Choroid plexus epithelial cell (primary cell): ENCODE data around the gene BCL11B.

Source experiments
- DNase-seq: peaks from one replicate; pipeline ENCODE4 v3.0.0-alpha.2; 2010; ENCODE audit warnings: low read depth
- H3K4me3 ChIP-seq: 2 replicates; pipeline ENCODE4 v1.5.1; 2011; ENCODE audit warnings: low read depth, mild to moderate bottlenecking, control low read depth, low read length, moderate library complexity
- TF ChIP-seq, protein P1 (sequence below): conservative IDR thresholded peaks from 2 replicates; pipeline ENCODE4 v1.5.1; 2011; ENCODE audit warnings: low read depth, mild to moderate bottlenecking, control low read depth, inconsistent platforms, low read length, moderate library complexity

The BCL11B gene

DNA sequence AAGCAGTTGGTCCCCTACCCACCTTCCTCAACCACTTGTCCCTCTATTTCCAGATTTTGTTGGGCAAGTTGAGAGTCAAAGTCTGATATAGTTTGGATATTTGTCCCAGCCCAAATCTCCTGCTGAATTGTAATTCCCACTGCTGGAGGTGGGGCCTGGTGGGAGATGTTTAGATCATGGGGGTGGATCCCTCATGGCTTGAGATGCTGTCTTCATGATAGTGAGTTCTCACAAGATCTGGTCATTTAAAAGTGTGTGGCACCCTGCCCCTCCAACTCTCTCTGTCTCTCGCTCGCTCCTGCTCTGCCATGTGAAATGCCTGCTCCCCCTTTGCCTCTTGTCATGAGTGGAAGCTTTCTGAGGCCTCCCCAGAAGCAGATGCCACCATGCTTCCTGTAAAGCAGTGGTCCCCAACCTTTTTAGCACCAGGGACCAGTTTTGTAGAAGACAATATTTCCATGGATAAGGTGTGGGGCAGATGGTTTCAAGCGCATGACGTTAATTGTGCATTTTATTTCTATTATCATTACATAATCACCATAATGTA, 37.3 kb upstream of the BCL11B start:
- H3K4me3 ChIP-seq, result no peak overlapping the region
- TF ChIP-seq, protein P1, sequence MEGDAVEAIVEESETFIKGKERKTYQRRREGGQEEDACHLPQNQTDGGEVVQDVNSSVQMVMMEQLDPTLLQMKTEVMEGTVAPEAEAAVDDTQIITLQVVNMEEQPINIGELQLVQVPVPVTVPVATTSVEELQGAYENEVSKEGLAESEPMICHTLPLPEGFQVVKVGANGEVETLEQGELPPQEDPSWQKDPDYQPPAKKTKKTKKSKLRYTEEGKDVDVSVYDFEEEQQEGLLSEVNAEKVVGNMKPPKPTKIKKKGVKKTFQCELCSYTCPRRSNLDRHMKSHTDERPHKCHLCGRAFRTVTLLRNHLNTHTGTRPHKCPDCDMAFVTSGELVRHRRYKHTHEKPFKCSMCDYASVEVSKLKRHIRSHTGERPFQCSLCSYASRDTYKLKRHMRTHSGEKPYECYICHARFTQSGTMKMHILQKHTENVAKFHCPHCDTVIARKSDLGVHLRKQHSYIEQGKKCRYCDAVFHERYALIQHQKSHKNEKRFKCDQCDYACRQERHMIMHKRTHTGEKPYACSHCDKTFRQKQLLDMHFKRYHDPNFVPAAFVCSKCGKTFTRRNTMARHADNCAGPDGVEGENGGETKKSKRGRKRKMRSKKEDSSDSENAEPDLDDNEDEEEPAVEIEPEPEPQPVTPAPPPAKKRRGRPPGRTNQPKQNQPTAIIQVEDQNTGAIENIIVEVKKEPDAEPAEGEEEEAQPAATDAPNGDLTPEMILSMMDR, result no peak
- DNase-seq, result no peak

DNA sequence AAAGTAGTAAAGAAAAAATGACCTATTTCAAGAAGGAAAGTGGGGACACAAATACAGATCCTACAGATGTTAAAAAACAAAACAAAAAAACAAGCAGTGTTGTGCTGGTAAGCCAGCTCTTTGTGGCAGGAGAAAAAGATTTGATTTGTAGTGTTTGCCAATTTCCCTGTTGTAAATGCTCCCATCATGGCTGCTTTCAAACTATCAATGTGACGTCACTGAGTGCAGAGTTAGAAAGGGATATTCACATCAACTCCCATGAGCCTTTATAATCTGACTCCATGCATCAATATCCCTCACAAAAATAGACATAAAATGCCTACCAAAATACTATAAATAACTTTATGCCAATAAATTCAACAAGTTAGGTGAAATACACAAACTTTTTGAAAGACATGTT, 32.2 kb upstream of the BCL11B start:
- TF ChIP-seq, protein P1, result no peak
- no peak for DNase-seq
- no peak overlapping the region for H3K4me3 ChIP-seq

DNA sequence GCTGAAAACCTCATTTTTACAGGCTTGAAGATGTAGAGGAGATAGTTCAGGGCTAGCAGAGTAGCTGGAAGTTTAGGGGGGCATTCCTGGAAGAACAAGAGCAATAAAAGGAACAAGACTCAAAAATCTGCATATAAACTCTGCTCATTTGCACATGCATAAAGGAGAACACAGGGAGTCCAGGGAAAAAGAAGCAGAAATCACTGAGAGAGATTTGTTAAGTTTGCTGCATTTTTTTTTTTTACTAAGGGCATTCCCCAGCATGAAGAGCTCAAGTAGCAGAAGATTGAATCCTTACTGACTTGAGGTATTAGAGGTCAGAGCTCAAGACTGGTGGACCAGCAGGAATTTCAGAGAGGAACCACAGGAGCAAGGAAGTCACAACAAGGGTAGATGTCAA, 28.2 kb upstream of the BCL11B start:
- TF ChIP-seq, protein P1, result no peak
- H3K4me3 ChIP-seq, result no peak overlapping the region
- DNase-seq, result no peak

DNA sequence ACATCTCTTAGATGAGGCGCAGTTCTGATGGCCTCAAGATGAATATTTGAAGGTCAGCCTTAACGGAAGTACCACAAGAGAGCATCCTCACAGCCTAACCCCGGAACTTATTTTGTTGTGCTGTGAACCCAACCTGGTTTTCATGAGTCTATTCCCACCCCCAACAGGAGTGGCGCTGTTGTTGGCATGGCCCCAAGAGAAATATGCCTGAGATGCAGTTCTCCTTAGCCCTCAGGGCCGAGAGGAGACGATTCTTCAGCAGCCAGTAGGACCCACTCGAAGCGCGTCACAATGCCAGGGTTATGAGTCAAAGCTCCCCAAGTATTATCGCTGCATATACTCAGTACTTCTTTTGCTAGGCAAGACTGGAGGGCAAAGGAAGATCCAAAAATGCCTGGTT, 24.5 kb upstream of the BCL11B start:
- H3K4me3 ChIP-seq, result no peak overlapping the region
- DNase-seq, result no peak
- TF ChIP-seq, protein P1, result no peak

DNA sequence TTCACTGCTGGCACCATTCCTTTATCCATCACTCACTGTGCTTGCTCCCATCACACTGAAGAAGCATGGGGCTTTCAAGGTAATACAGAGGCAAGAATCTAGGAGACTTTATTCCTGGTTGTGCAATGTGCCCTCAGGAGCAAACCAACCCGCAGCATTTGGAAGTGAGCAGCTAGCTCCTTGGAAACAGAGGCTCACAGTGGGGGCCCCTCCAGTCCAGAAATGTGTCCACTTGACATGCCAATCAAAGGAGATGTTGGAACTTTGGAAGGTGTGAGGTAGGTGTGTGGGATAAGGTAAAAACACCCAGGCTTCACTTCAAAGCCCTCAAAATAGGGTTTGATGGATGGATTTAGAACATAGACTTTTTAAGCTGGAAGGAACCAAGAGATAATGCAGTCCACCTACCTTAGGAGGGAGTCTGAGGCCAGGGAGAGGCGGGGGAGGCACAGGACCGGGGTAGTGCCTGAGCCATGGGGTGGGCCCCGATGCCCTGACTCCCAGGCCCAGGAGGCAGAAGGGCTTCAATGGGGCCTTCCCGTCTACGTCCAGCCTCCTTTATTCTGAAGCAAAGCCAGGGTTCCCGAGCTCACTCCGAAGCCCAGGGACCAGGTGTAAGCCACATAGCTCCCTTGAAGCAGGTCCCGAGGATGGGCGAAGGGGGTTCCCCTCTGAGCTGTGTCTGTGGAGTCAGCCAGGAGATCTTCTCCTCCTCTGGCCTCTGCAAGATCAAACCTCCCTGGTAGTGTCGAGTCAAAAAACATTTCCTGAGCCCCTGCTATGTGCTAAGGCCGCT, 17.6 kb upstream of the BCL11B start:
- no peak for DNase-seq
- H3K4me3 ChIP-seq, result no peak overlapping the region
- TF ChIP-seq, protein P1, result no peak

DNA sequence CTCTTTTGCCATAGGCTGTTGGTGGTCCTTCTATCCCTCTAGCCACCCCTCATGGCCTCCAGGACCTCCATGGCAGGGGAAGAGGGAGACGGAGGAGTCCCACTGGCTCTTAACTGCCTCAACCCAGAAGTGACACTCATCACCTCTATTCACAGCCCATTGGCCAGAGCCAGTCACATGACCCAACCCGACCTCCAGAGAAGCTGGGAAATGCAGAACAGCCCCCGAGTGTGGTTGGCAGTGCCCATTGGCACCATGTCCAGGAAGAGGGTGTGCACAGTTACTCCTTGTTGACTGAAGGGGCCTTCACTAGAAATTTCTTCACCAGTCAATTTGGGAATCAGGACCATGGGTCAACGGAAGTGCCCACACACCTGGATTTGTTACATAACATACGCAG, 17.0 kb upstream of the BCL11B start:
- no peak for DNase-seq
- TF ChIP-seq, protein P1, result no peak

More for the DNA sequence above, 17.0 kb upstream of the BCL11B start:
- no peak overlapping the region for H3K4me3 ChIP-seq
